Measurements from ENCODE around the gene TRABD. TPM values are rescaled to one million over a fixed set of nuclear protein-coding genes. Genes with fewer than 3 reads are reported as not detected.
"Not testable (repeated sequence)": the region's sequence is repeated elsewhere in the genome, so short reads cannot be mapped to it uniquely, and the experiment has no call there.

The TRABD gene
- total RNA-seq, 1 experiment from 2014 or later: 19.2 TPM

- DNase-seq (ENCODE audit: low spot score): no peak
Measured at GRCh38 chr22:50201191-50202129, 15.7 kb downstream of the TRABD start.

GRCh38 chr22:50202130-50202666, 16.5 kb downstream of the TRABD start:
- no peak for DNase-seq (ENCODE audit: low spot score)

DNA sequence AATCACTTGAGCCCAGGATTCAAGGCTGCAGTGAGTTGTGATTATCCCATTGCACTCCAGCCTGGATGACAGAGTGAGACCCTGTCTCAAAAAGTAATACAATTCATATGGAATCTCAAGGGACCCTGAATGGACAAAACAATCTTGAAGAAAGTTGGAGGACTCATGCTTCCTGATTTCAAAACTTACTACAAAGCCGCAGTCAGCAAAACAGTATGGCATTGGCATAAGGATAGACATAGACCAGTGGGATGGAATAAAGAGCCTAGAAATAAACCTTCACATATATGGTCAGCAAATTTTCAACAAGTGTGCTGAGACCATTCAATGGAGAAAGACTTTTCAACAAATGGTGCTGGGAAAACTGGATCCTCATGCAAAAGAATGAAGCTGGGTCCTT, 17.6 kb downstream of the TRABD start:
- no peak for DNase-seq (ENCODE audit: low spot score)

DNA sequence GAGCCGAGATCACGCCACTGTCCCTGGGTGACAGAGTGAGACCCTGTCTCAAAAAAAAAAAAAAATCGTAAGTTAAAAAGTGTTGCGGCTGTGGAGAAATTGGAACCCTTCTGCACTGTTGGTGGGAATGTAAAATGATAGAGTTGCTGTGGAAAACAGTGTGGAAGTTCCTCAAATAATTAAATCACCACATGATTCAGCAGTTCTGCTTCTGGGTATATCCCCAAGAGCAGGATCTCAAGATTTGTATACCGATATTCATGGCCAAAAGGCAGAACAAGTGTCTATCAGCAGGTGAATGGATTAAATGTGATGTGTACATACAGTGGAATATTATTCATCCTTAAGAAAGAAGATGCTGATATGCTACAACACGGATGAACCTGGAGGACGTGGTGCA, 18.9 kb downstream of the TRABD start:
- DNase-seq (ENCODE audit: low spot score): no peak

GRCh38 chr22:50204998-50205397, 19.3 kb downstream of the TRABD start:
- DNase-seq (ENCODE audit: low spot score): not testable (repeated sequence)

GRCh38 chr22:50205781-50206569, 20.3 kb downstream of the TRABD start:
- DNase-seq (ENCODE audit: low spot score): no peak

- no peak for DNase-seq (ENCODE audit: low spot score)
Measured at GRCh38 chr22:50206599-50206998, 20.9 kb downstream of the TRABD start.

DNA sequence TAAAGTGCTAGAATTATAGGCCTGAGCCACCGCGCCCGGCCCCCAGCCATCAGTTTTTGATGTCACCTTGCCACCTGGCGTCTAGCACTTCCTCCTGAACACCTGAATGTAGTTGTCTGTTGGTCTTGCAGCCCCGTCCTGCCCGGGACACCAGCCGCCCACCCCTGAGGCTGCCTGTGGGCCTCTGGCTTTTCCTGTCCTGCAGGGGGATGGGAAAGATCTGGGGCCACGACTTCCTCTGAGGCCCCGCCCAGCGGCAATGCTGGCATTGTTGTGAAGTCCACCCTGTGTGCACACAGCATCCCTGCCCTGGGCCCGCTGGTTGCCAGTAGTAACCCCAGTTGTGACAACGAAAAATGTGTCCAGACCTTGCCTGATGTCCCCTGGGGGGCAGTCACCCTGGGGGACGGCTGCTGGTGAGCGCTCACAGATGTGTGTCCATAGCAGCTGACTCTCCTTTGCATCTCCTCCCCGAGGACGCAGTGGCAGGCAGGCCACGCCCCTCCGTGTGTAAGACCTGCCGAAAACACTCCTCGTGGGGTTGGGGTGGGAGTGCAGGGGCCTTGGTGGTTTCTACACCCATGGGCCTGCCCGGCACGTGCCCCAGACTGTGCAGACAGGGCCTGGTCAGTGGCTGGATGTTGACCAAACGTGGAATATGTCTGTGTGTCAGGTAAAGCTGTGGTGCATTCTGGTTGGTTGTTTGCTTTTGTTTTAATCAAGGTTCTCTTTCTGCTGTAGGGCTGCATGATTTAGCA, 21.8 kb downstream of the TRABD start:
- no peak for DNase-seq (ENCODE audit: low spot score)

DNA sequence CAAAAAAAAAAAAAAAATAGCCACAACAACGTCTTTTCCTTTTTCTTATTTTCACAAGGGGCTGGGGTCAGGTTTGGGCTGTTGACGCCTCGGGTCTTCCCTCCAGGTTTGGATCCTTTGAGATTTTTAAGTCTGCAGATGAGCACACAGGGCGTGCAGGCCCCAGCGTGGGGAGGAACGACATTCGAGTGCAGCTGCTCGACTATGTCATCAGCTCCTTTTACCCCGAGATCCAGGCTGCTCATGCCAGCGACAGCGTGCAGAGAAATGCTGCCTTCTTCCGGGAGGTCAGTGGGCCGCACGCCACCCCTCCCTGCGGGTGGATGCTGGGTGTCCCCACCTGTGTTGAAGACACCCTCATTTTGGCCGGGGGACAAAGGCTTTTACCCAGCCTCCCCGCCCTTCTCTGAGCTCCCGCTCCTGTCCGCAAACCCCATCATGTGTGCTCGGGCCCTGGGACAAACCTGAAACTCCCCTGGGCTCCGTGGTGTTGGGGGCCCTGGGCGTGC, 22.8 kb downstream of the TRABD start:
- DNase-seq (ENCODE audit: low spot score): no peak

- DNase-seq (ENCODE audit: low spot score): no peak
Measured at GRCh38 chr22:50208939-50209892, 23.5 kb downstream of the TRABD start.

DNA sequence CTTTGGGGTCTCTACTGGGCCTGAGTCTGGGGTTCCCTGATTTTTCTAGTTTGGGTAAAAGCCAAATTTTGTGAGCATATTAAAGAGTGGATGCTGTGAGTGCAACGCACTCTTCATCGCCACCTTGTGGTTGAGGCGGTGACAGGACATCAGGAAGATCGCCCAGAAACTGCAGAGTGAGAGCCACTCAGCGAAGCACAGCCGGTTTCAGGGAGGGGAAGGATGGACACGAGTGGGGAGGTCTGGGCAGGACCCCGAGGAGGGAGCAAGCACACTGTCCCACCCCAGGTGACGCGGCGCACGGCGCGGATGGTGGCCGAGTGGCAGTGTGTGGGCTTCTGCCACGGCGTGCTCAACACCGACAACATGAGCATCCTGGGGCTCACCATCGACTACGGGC, 24.2 kb downstream of the TRABD start:
- peak; percentile 35 for DNase-seq (ENCODE audit: low spot score)

DNA sequence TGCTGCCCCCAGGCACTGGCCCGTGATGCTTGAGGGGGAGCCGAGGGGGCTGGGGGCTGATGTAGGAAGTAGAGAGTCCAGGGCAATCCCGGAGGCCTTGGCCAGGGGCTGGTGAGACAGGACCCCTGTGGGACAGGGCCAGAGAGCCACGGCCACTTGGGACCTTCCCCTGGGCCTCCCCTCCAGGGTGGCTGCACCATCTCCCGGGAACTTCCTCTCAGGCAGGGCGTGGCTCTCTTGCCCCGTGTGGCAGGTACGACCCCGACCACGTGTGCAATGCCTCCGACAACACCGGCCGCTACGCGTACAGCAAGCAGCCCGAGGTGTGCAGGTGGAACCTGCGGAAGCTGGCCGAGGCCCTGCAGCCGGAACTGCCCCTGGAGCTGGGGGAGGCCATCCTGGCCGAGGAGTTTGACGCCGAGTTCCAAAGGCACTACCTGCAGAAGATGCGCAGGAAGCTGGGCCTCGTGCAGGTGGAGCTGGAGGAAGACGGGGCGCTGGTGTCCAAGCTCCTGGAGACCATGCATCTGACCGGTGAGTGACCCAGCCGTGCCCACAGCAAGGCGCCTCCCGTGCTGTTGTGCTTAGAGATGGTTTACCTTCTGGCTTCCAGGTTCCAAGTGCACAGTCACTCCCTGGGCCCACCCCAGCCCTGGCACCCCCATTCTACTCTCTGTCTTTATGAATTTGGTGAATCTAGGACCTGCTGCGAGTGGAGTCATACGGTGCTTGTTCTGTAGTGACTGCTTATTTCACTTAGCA, 24.8 kb downstream of the TRABD start:
- no peak for DNase-seq (ENCODE audit: low spot score)

DNA sequence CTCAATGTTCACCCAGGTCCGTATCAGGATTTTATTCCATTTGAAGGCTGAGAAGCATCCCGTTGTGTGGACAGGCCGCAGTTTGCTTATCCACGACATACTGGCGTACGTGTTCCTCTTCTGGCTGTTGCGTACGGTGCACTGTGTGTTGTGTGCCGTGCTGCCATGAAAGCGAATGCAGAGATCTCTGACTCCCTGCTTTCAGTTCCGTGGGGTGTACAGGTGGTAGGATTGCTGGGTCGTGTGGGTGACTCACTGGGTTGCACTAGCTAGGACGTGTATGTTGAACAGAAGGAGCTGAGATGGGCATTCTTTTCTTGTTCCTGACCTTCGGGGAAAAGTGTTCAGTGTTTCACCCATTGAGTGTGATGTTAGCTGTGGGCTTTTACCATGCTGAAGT, 25.4 kb downstream of the TRABD start:
- DNase-seq (ENCODE audit: low spot score): no peak

- DNase-seq (ENCODE audit: low spot score): no peak
Measured at GRCh38 chr22:50213263-50213662, 27.6 kb downstream of the TRABD start.

DNA sequence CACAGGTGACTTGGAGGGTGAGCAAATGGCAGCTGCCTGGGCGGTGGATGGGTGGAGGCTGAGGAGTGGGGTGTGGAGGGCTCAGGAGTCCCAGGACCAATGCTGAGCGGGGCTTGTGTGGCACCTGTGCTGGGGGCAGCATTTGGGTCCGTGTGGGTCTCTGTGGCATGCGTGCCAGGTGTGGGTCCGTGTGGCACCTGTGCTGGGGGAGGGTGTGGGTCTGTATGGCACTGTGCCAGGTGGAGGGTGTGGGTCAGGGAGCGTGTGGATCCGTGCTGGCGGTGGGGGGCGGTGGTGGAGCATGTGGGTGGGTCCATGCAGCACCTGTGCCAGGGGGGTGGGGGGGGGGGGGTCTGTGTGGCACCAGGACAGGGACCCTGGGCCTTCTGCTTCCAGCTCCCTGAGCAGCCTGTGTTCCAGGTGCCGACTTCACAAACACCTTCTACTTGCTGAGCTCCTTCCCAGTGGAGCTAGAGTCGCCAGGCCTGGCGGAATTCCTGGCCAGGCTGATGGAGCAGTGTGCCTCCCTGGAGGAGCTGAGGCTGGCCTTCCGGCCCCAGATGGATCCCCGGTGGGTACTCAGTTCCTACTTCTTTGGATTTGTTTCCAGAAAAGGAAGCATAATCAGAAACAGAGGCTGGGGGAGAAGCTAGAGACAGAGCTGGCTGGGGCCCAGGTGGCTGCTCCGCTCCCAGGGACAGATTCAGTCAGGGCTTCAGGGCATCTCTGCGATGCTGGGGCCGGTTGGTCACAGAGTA, 29.8 kb downstream of the TRABD start:
- no peak for DNase-seq (ENCODE audit: low spot score)

DNA sequence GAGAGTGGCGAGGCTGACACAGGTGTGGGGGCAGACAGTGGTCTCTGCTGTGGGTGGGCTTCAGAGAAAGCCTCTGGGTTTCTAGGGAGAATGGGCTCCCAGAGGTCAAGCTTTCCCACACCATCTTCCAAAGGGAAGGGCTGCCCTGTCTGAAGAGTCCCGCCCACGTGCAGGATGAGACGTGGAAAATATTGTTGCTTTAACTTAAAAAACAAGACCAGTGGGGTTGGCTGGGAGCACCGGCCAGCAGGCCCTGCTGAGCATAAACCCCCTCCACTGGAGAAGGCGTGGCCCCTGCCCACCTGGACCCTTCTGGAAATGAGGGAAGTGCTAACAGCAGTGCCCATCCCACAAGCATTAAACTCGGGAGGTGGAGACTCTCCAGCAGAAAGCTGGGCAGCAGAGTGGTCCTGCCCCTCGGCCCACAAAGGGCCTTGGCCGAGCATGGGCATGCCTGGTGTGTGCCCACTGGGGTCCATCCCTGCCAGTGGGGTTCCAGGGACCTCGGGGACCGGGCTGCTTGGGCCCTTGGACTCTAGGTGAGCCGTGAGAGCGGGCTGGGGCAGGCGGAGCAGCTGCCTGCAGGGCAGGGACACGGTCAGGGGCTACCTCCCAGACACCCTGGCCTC, 30.5 kb downstream of the TRABD start:
- DNase-seq (ENCODE audit: low spot score): no peak

DNA sequence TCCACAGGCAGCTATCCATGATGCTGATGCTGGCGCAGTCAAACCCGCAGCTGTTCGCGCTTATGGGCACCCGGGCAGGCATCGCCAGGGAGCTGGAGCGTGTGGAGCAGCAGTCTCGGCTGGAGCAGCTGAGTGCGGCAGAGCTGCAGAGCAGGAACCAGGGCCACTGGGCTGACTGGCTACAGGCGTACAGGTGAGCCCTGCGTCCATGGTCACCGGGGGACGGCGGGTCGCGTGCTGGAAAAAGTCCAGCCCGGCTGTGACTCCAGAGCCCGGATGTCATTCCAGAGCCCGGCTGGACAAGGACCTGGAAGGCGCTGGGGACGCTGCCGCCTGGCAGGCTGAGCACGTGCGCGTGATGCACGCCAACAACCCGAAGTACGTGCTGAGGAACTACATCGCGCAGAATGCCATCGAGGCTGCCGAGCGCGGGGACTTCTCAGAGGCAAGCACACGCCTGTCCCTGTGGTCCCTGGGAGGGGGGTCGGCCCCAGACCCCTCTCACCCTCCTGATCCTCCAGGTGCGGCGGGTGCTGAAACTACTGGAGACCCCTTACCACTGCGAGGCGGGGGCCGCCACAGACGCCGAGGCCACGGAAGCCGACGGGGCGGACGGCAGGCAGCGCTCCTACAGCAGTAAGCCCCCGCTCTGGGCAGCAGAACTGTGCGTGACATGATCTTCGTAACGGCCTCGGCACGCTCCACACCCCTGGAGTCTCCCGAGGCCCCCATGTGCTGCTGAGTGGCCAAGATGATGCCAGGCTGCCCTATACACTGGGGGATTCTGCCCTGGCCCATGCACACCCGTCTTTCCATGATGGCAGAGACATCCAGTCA, 31.2 kb downstream of the TRABD start:
- no peak for DNase-seq (ENCODE audit: low spot score)

Measured in A172 (cell line).